Esophagus mucosa (tissue), 1 donor: Measurements from ENCODE around the gene DIDO1. TPM values are rescaled to one million over a fixed set of nuclear protein-coding genes. Genes with fewer than 3 reads are reported as not detected.

Experiments used
- ATAC-seq: fragments of 200-7000 bp; cut with Tn5 transposase; one replicate; pipeline ENCODE4 v1.9.1; 2020
- total RNA-seq: library from RNA; stranded (reverse); gene quantifications from one replicate; pipeline ENCODE4 v1.2.4, GENCODE V29; 2023
- donor health status: DM: yes; HTN: yes; CAD: no.

DIDO1 gene
- total RNA-seq: 26.2 TPM

GRCh38 chr20:62926229-62927127 is at the start of gene DIDO1:
TSS of gene DIDO1 (minus strand) at chr20:62926505.
- ATAC-seq: peak; percentile 82

- no peak for ATAC-seq
Observed at GRCh38 chr20:62975251-62975760, 49.0 kb upstream of the DIDO1 start.

- ATAC-seq: no peak
Observed at GRCh38 chr20:62972845-62973745, 46.8 kb upstream of the DIDO1 start.

GRCh38 chr20:62971950-62972844 is 45.9 kb upstream of the DIDO1 start:
- ATAC-seq: peak; percentile 89

GRCh38 chr20:62971211-62971949 is 45.1 kb upstream of the DIDO1 start:
- no peak for ATAC-seq

- ATAC-seq: no peak
Observed at GRCh38 chr20:62970307-62971210, 44.3 kb upstream of the DIDO1 start.

- ATAC-seq: no peak
Observed at GRCh38 chr20:62969939-62970306, 43.6 kb upstream of the DIDO1 start.

- no peak for ATAC-seq
Observed at GRCh38 chr20:62969179-62969760, 43.0 kb upstream of the DIDO1 start.

GRCh38 chr20:62968378-62969178 is 42.3 kb upstream of the DIDO1 start:
- no peak for ATAC-seq

GRCh38 chr20:62967628-62968351 is 41.5 kb upstream of the DIDO1 start:
- no peak for ATAC-seq

- ATAC-seq: no peak
Observed at GRCh38 chr20:62967149-62967501, 40.8 kb upstream of the DIDO1 start.

- no peak for ATAC-seq
Observed at GRCh38 chr20:62966212-62967148, 40.2 kb upstream of the DIDO1 start.

GRCh38 chr20:62965363-62965771 is 39.1 kb upstream of the DIDO1 start:
- ATAC-seq: no peak

GRCh38 chr20:62964700-62965099 is 38.4 kb upstream of the DIDO1 start:
- ATAC-seq: no peak

- no peak for ATAC-seq
Observed at GRCh38 chr20:62963614-62964397, 37.5 kb upstream of the DIDO1 start.

GRCh38 chr20:62962891-62963613 is 36.7 kb upstream of the DIDO1 start:
- no peak for ATAC-seq
